ENCODE data around the gene TRUB1. TPM values are rescaled to one million over a fixed set of nuclear protein-coding genes. Genes with fewer than 3 reads are reported as not detected.

TRUB1 gene
- total RNA-seq, 1 donor from 2014 or later, result 18.7 TPM

DNA sequence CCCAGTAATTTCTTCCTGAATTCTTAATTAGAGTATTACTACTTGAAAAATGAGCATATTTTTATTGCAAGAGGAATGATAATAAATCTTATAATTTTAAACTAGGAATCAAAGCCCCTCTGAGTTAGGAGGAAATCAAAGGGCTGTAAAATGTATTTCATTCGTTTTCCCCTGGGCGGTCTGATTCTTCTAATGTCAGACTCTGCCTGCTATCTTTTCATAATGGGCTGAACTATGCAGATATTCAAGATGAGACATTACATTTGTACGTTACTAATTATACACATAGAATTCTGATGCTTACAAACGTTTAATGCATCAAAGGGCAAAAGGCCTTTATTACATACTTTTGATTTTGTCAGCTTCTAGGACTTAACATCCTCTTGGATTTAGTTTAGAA lies 16.0 kb upstream of the TRUB1 start:
- Mint-ChIP-seq H3K9me3 (ENCODE audit: low read depth) (no peaks in the 10 kb centered on the region), H3K27ac (ENCODE audit: unreplicated experiment) (peak overlapping the region; percentile 12), H3K27me3 (ENCODE audit: low read depth) (no peaks in the 10 kb centered on the region), H3K4me1 (ENCODE audit: low read depth) (peaks cover 53% of the 10 kb centered on the region), H3K36me3 (ENCODE audit: low read depth) (no peaks in the 10 kb centered on the region), H3K4me3 (ENCODE audit: unreplicated experiment) (no peak overlapping the region)
- TF ChIP-seq CTCF (IDR thresholded peaks at IDR 0.05), result no peak
- DNase-seq (ENCODE audit: low spot score), result no peak

GRCh38 chr10:114923551-114923950 lies 14.4 kb upstream of the TRUB1 start:
- no peak for TF ChIP-seq CTCF (IDR thresholded peaks at IDR 0.05)
- Mint-ChIP-seq H3K36me3 (ENCODE audit: low read depth) (no peaks in the 10 kb centered on the region), H3K27me3 (ENCODE audit: low read depth) (no peaks in the 10 kb centered on the region), H3K4me1 (ENCODE audit: low read depth) (peaks cover 46% of the 10 kb centered on the region), H3K27ac (ENCODE audit: unreplicated experiment) (no peak overlapping the region), H3K4me3 (ENCODE audit: unreplicated experiment) (no peak overlapping the region), H3K9me3 (ENCODE audit: low read depth) (no peaks in the 10 kb centered on the region)
- DNase-seq (ENCODE audit: low spot score), result no peak

GRCh38 chr10:114925587-114926586 lies 12.1 kb upstream of the TRUB1 start:
- H3K4me3 Mint-ChIP-seq (ENCODE audit: unreplicated experiment), result no peak overlapping the region
- no peaks in the 10 kb centered on the region for H3K27me3 Mint-ChIP-seq (ENCODE audit: low read depth)
- H3K27ac Mint-ChIP-seq (ENCODE audit: unreplicated experiment), result peak overlapping the region; percentile 94
- peaks cover under 1% of the 10 kb centered on the region for H3K36me3 Mint-ChIP-seq (ENCODE audit: low read depth)
- no peak for DNase-seq (ENCODE audit: low spot score)
- H3K4me1 Mint-ChIP-seq (ENCODE audit: low read depth), result peaks cover 41% of the 10 kb centered on the region
- H3K9me3 Mint-ChIP-seq (ENCODE audit: low read depth), result peaks cover under 1% of the 10 kb centered on the region
- TF ChIP-seq CTCF (IDR thresholded peaks at IDR 0.05), result no peak

GRCh38 chr10:114928818-114929217 lies 9.2 kb upstream of the TRUB1 start:
- Mint-ChIP-seq H3K27ac (ENCODE audit: unreplicated experiment) (no peak overlapping the region), H3K4me1 (ENCODE audit: low read depth) (peaks cover 33% of the 10 kb centered on the region), H3K27me3 (ENCODE audit: low read depth) (no peaks in the 10 kb centered on the region), H3K36me3 (ENCODE audit: low read depth) (peaks cover 1% of the 10 kb centered on the region), H3K9me3 (ENCODE audit: low read depth) (peaks cover 3% of the 10 kb centered on the region), H3K4me3 (ENCODE audit: unreplicated experiment) (no peak overlapping the region)
- DNase-seq (ENCODE audit: low spot score), result no peak
- TF ChIP-seq CTCF (IDR thresholded peaks at IDR 0.05), result no peak

DNA sequence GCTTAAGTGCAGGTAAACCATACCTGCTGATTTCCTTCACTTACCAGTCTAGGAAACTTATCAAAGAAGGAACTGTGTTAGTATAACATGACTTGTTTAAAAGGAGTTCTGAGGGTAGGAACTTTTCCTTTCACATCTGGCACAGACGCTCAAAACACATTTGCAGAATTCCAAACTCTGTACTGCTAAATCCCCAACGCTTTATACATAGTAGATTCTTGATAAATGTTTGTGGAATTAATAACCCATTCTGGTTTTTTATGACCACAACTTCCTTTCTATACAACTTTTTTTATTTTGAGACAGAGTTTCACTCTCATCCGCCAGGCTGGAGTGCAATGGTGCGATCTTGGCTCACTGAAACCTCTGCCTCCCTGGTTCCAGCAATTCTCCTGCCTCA lies 7.7 kb upstream of the TRUB1 start:
- Mint-ChIP-seq H3K27me3 (ENCODE audit: low read depth) (no peaks in the 10 kb centered on the region), H3K9me3 (ENCODE audit: low read depth) (peaks cover 3% of the 10 kb centered on the region), H3K4me3 (ENCODE audit: unreplicated experiment) (no peak overlapping the region), H3K4me1 (ENCODE audit: low read depth) (peaks cover 29% of the 10 kb centered on the region), H3K36me3 (ENCODE audit: low read depth) (peaks cover 1% of the 10 kb centered on the region), H3K27ac (ENCODE audit: unreplicated experiment) (peak overlapping the region; percentile 27)
- DNase-seq (ENCODE audit: low spot score), result no peak
- TF ChIP-seq CTCF (IDR thresholded peaks at IDR 0.05), result no peak

Data from chondrocyte (in vitro differentiated cells).